IPS DF 6.9 (cell line): ENCODE measurements around the gene MEOX1.

ENCODE experiments used
- DNase-seq: peaks from one replicate; pipeline ENCODE4 v3.0.0-alpha.2; 2013; ENCODE audit warnings: low read depth, low spot score
- H3K27ac ChIP-seq: one replicate; pipeline ENCODE4 v1.5.1; 2013; ENCODE audit warnings: low read length, control low read depth
- H3K27me3 ChIP-seq: 2 replicates; pipeline ENCODE4 v1.6.1; 2013; ENCODE audit warnings: mild to moderate bottlenecking, low read length; ENCODE audit not compliant: control insufficient read depth, insufficient read depth
- H3K36me3 ChIP-seq: 2 replicates; pipeline ENCODE4 v1.6.1; 2013; ENCODE audit warnings: low read length; ENCODE audit not compliant: control insufficient read depth, insufficient read depth
- H3K4me1 ChIP-seq: 2 replicates; pipeline ENCODE4 v1.6.1; 2013; ENCODE audit warnings: low read length; ENCODE audit not compliant: control insufficient read depth, insufficient read depth
- H3K4me3 ChIP-seq: 2 replicates; pipeline ENCODE4 v1.5.1; 2013; ENCODE audit warnings: mild to moderate bottlenecking, low read length
- H3K9me3 ChIP-seq: 2 replicates; pipeline ENCODE4 v1.6.1; 2013; ENCODE audit warnings: low read length, inconsistent platforms; ENCODE audit not compliant: control insufficient read depth, insufficient read depth
- WGBS: extraction: QIAGEN DNeasy Blood & Tissue Kit; methylation state at CpG from one replicate; pipeline ENCODE4 v1.1.7; 2013; ENCODE audit warnings: mixed read lengths, missing lambda C conversion rate; ENCODE audit not compliant: insufficient read length, insufficient coverage; 5-methylcytosine and 5-hydroxymethylcytosine counted together

Gene MEOX1

GRCh38 chr17:43683928-43684653 lies 22.4 kb upstream of the MEOX1 start:
- DNase-seq: no peak
- no peak overlapping the region for H3K27ac ChIP-seq
- 100% methylated on average over 1 of the region's 12 CpGs for WGBS
- no peak overlapping the region for H3K4me3 ChIP-seq
- no peaks in the 10 kb centered on the region for H3K27me3 ChIP-seq
- H3K9me3 ChIP-seq: no peaks in the 10 kb centered on the region
- H3K36me3 ChIP-seq: no peaks in the 10 kb centered on the region
- no peaks in the 10 kb centered on the region for H3K4me1 ChIP-seq

- Histone ChIP-seq H3K4me3 (no peak overlapping the region), H3K4me1 (peaks cover 2% of the 10 kb centered on the region), H3K36me3 (no peaks in the 10 kb centered on the region), H3K9me3 (no peaks in the 10 kb centered on the region), H3K27me3 (no peaks in the 10 kb centered on the region), H3K27ac (no peak overlapping the region)
- WGBS: no CpG with 5 or more reads among the region's 10 CpGs
- DNase-seq: no peak
These were observed 18.7 kb upstream of the MEOX1 start for GRCh38 chr17:43680461-43680860.

GRCh38 chr17:43679911-43680310 lies 18.2 kb upstream of the MEOX1 start:
- no peak for DNase-seq
- Histone ChIP-seq H3K4me1 (peaks cover 2% of the 10 kb centered on the region), H3K4me3 (no peak overlapping the region), H3K27me3 (no peaks in the 10 kb centered on the region), H3K9me3 (no peaks in the 10 kb centered on the region), H3K36me3 (no peaks in the 10 kb centered on the region), H3K27ac (no peak overlapping the region)
- WGBS: no CpG with 5 or more reads among the region's 8 CpGs

GRCh38 chr17:43679401-43679800 lies 17.7 kb upstream of the MEOX1 start:
- Histone ChIP-seq H3K4me3 (no peak overlapping the region), H3K4me1 (peaks cover 2% of the 10 kb centered on the region), H3K36me3 (no peaks in the 10 kb centered on the region), H3K27me3 (no peaks in the 10 kb centered on the region), H3K9me3 (no peaks in the 10 kb centered on the region), H3K27ac (no peak overlapping the region)
- no CpG with 5 or more reads among the region's 4 CpGs for WGBS
- no peak for DNase-seq

GRCh38 chr17:43676471-43676870 lies 14.7 kb upstream of the MEOX1 start:
- no peak overlapping the region for H3K27ac ChIP-seq
- H3K9me3 ChIP-seq: no peaks in the 10 kb centered on the region
- DNase-seq: no peak
- no peak overlapping the region for H3K4me3 ChIP-seq
- peaks cover 2% of the 10 kb centered on the region for H3K4me1 ChIP-seq
- WGBS: no CpG with 5 or more reads among the region's 3 CpGs
- no peaks in the 10 kb centered on the region for H3K27me3 ChIP-seq
- no peaks in the 10 kb centered on the region for H3K36me3 ChIP-seq

- H3K27me3 ChIP-seq: no peaks in the 10 kb centered on the region
- no peak for DNase-seq
- H3K4me1 ChIP-seq: peaks cover 4% of the 10 kb centered on the region
- no peak overlapping the region for H3K27ac ChIP-seq
- no peaks in the 10 kb centered on the region for H3K36me3 ChIP-seq
- WGBS: no CpG with 5 or more reads among the region's 5 CpGs
- H3K4me3 ChIP-seq: no peak overlapping the region
- H3K9me3 ChIP-seq: no peaks in the 10 kb centered on the region
These were observed 12.7 kb upstream of the MEOX1 start for GRCh38 chr17:43674394-43674793.

GRCh38 chr17:43673516-43674323 lies 12.0 kb upstream of the MEOX1 start:
- Histone ChIP-seq H3K36me3 (no peaks in the 10 kb centered on the region), H3K4me3 (no peak overlapping the region), H3K4me1 (peaks cover 4% of the 10 kb centered on the region), H3K27me3 (no peaks in the 10 kb centered on the region), H3K9me3 (no peaks in the 10 kb centered on the region), H3K27ac (no peak overlapping the region)
- WGBS: no CpG with 5 or more reads among the region's 14 CpGs
- DNase-seq: no peak

GRCh38 chr17:43671755-43672519 lies 10.2 kb upstream of the MEOX1 start:
- no peak for DNase-seq
- H3K36me3 ChIP-seq: no peaks in the 10 kb centered on the region
- H3K27ac ChIP-seq: no peak overlapping the region
- peaks cover 3% of the 10 kb centered on the region for H3K4me1 ChIP-seq
- no peaks in the 10 kb centered on the region for H3K27me3 ChIP-seq
- H3K9me3 ChIP-seq: no peaks in the 10 kb centered on the region
- WGBS: no CpG with 5 or more reads among the region's 3 CpGs
- no peak overlapping the region for H3K4me3 ChIP-seq

- Histone ChIP-seq H3K27me3 (no peaks in the 10 kb centered on the region), H3K9me3 (no peaks in the 10 kb centered on the region), H3K27ac (no peak overlapping the region), H3K4me1 (peaks cover 3% of the 10 kb centered on the region), H3K4me3 (no peak overlapping the region), H3K36me3 (no peaks in the 10 kb centered on the region)
- no CpG with 5 or more reads among the region's 6 CpGs for WGBS
- no peak for DNase-seq
These were observed 9.4 kb upstream of the MEOX1 start for GRCh38 chr17:43671031-43671692.

GRCh38 chr17:43670645-43671030 lies 8.9 kb upstream of the MEOX1 start:
- H3K4me3 ChIP-seq: no peak overlapping the region

More at GRCh38 chr17:43670645-43671030, 8.9 kb upstream of the MEOX1 start:
- H3K27ac ChIP-seq: no peak overlapping the region
- no peak for DNase-seq
- no peaks in the 10 kb centered on the region for H3K9me3 ChIP-seq
- no peaks in the 10 kb centered on the region for H3K36me3 ChIP-seq
- WGBS: no CpG with 5 or more reads among the region's 1 CpG
- no peaks in the 10 kb centered on the region for H3K27me3 ChIP-seq
- peaks cover 3% of the 10 kb centered on the region for H3K4me1 ChIP-seq
